Naive thymus-derived CD8-positive, alpha-beta T cell (primary cell): ENCODE results near the gene BMERB1. TPM values are rescaled to one million over a fixed set of nuclear protein-coding genes. Genes with fewer than 3 reads are reported as not detected.

Experiments
- ATAC-seq, 2 donors: fragments of 150-1000 bp; cut with Tn5 transposase in 1 of 2; sonication (Bioruptor Pico), chemical (Tn5 transposase) in 1 of 2; 1 replicate in 1 of 2; 2 replicates in 1 of 2; pipeline ENCODE4 v1.10.0; 2021; ENCODE audit warnings: mild to moderate bottlenecking in 2 of 2, moderate library complexity in 2 of 2
- POLR2A ChIA-PET: fragments of 350-600 bp; sonication (Branson Sonifier 250); formaldehyde crosslinking; loops from one replicate; lab custom pipeline; 2021; ENCODE audit warnings: antibody characterized with exemption; lab: Charles Lee
- DNase-seq, 10 donors: peaks; one replicate each; pipeline versions ENCODE4 v3.0.0 to v3.0.0-alpha.2; 2020 to 2022
- H3K27ac Mint-ChIP-seq, 10 donors: one replicate each; pipeline ENCODE4 v1.8.0; 2020 to 2022; ENCODE audit warnings: mild to moderate bottlenecking in 10 of 10, mixed read lengths in 10 of 10, moderate library complexity in 4 of 10, inconsistent platforms in 1 of 10
- H3K27me3 Mint-ChIP-seq, 5 donors: one replicate each; pipeline ENCODE4 v1.8.0; 2021 to 2022; ENCODE audit warnings: mixed read lengths in 5 of 5
- H3K36me3 Mint-ChIP-seq, 3 donors: one replicate each; pipeline ENCODE4 v1.8.0; 2020 to 2022; ENCODE audit warnings: mixed read lengths in 3 of 3, mild to moderate bottlenecking in 2 of 3, inconsistent platforms in 1 of 3
- H3K4me1 Mint-ChIP-seq, 4 donors: one replicate each; pipeline ENCODE4 v1.8.0; 2021 to 2022; ENCODE audit warnings: mixed read lengths in 4 of 4
- H3K4me3 Mint-ChIP-seq, 10 donors: one replicate each; pipeline ENCODE4 v1.8.0; 2020 to 2022; ENCODE audit warnings: mild to moderate bottlenecking in 10 of 10, mixed read lengths in 10 of 10, moderate library complexity in 6 of 10, inconsistent platforms in 1 of 10
- H3K9me3 Mint-ChIP-seq, 9 donors: one replicate each; pipeline ENCODE4 v1.8.0; 2020 to 2022; ENCODE audit warnings: mixed read lengths in 9 of 9, mild to moderate bottlenecking in 3 of 9, inconsistent platforms in 1 of 9, moderate library complexity in 1 of 9
- polyA plus RNA-seq, 3 donors: library from polyadenylated mRNA; unstranded; fragments of 300-500 nt; fragmentation: Illumina TruSeq; gene quantifications; one replicate each; pipeline ENCODE4 v1.2.3, GENCODE V29; 2021
- total RNA-seq, 8 experiments: library from RNA in 2 of 8; stranded (reverse) in 2 of 8; gene quantifications; one replicate each; pipeline ENCODE4 v1.2.3 and lab custom pipeline; 2021 to 2026

BMERB1 gene
- total and polyA plus RNA-seq, 5 experiments from 2014 or later: 1.4 to 4.6 (median 2.2) TPM

DNA sequence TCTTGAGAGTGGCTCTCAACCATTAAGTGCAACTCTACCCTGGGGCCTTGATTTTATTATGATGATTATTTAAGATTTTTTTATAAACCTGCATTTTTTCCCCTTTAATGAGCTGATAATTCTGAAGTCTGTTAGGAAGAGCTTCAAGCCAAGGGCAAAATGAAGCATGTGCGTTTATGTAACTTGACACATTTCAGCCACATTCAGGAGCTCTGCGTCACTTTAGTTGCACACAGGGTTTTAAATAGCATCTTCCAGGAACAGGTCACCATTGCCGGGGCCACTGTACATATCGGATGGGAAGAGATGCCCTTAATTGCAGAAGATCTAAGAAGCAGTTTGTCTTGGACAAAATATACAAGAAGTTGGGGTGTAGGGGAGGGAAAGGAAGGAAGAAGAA lies 89.6 kb downstream of the BMERB1 start:
- Mint-ChIP-seq H3K9me3 (peaks cover 0 to 2% (median 0%) of the 10 kb centered on the region in 9 donors), H3K27me3 (peaks cover 0 to 1% (median 0%) of the 10 kb centered on the region in 5 donors), H3K36me3 (no peaks in the 10 kb centered on the region), H3K27ac (peak overlapping the region in 2 of 10 donors; percentile 28 to 46), H3K4me1 (peaks cover 9 to 30% (median 13%) of the 10 kb centered on the region in 4 donors), H3K4me3 (no peak overlapping the region)
- ATAC-seq: no peak
- DNase-seq: no peak
- POLR2A ChIA-PET: no interaction called here

DNA sequence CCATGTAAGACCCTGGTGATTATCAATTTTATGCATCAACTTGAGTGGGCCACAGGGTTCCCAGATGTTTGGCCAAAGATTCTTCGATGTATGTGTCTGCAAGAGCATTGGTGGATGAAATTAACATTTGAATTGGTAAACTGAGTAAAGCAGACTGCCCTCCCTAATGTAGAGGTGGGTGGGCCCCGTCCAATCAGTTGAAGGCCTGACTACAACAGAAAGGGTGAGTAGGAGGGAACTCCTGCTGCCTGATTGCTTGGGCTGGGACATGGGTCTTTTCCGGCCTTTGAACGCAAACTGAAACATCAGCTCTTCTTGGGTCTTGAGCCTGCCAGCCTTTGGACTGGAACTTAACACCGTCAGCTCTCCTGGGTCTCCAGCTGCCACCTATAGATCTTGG lies 90.6 kb downstream of the BMERB1 start:
- Mint-ChIP-seq H3K27ac (peak overlapping the region in 1 of 10 donors; percentile 27), H3K27me3 (peaks cover 0 to 1% (median 0%) of the 10 kb centered on the region in 5 donors), H3K36me3 (no peaks in the 10 kb centered on the region), H3K4me3 (no peak overlapping the region), H3K4me1 (peaks cover 9 to 30% (median 13%) of the 10 kb centered on the region in 4 donors), H3K9me3 (peaks cover 0 to 2% (median 0%) of the 10 kb centered on the region in 9 donors)
- POLR2A ChIA-PET: no interaction called here
- no peak for ATAC-seq
- no peak for DNase-seq

DNA sequence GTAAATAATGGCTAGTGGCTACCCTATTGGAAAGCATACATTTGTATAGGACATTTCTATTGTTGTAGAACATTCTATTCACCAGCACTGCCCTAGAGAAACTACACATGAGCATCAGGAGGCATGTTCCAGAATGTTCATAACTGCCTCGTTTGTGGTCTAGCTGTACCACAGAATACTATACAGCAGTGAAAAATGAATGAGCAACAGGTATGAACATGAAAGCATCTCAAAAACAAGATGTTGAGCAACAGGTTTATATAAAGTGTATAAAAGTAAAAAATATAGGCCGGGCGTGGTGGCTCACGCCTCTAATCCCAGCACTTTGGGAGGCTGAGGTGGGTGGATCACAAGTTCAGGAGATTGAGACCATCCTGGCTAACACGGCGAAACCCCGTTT lies 91.7 kb downstream of the BMERB1 start:
- ATAC-seq: no peak
- POLR2A ChIA-PET: no interaction called here
- no peak overlapping the region for H3K4me3 Mint-ChIP-seq
- no peak for DNase-seq
- peaks cover 0 to 2% (median 0%) of the 10 kb centered on the region in 9 donors for H3K9me3 Mint-ChIP-seq
- peaks cover 9 to 23% (median 13%) of the 10 kb centered on the region in 4 donors for H3K4me1 Mint-ChIP-seq
- peaks cover 0 to 1% (median 0%) of the 10 kb centered on the region in 5 donors for H3K27me3 Mint-ChIP-seq
- no peaks in the 10 kb centered on the region for H3K36me3 Mint-ChIP-seq
- no peak overlapping the region for H3K27ac Mint-ChIP-seq

DNA sequence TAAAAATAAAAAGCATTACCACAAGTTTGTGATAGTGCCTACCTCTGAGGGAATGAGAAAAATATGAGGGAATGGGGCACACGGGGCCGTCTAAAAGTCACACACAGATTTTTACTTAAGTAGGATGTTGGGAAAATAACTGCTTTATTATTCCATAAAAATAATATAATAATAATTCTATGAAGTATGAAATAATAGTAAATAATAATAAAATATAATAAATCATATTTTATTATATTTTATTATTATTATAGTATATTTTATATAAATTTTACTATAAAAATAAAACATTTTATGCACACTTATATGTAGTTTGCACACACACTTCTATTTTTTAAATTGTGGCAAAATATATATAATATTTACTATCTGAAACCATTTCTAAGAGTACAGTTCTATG lies 92.3 kb downstream of the BMERB1 start:
- Mint-ChIP-seq H3K36me3 (no peaks in the 10 kb centered on the region), H3K9me3 (peaks cover 0 to 2% (median 0%) of the 10 kb centered on the region in 9 donors), H3K27ac (no peak overlapping the region), H3K4me3 (no peak overlapping the region), H3K4me1 (peaks cover 8 to 18% (median 13%) of the 10 kb centered on the region in 4 donors), H3K27me3 (peaks cover 0 to 1% (median 0%) of the 10 kb centered on the region in 5 donors)
- DNase-seq: no peak
- ATAC-seq: no peak
- POLR2A ChIA-PET: no interaction called here

GRCh38 chr16:15529673-15530072 lies 95.3 kb downstream of the BMERB1 start:
- Mint-ChIP-seq H3K9me3 (peaks cover 0 to 2% (median 0%) of the 10 kb centered on the region in 9 donors), H3K4me1 (no peaks in the 10 kb centered on the region), H3K36me3 (no peaks in the 10 kb centered on the region), H3K27me3 (peaks cover 0 to 1% (median 0%) of the 10 kb centered on the region in 5 donors), H3K27ac (no peak overlapping the region), H3K4me3 (no peak overlapping the region)
- no peak for ATAC-seq
- POLR2A ChIA-PET: no interaction called here
- no peak for DNase-seq

GRCh38 chr16:15530085-15530484 lies 95.7 kb downstream of the BMERB1 start:
- peaks cover 0 to 2% (median 0%) of the 10 kb centered on the region in 9 donors for H3K9me3 Mint-ChIP-seq
- ATAC-seq: no peak
- H3K4me3 Mint-ChIP-seq: no peak overlapping the region
- no peak for DNase-seq
- no peaks in the 10 kb centered on the region for H3K36me3 Mint-ChIP-seq
- no peak overlapping the region for H3K27ac Mint-ChIP-seq
- H3K4me1 Mint-ChIP-seq: no peaks in the 10 kb centered on the region
- POLR2A ChIA-PET: no interaction called here
- peaks cover 0 to 1% (median 0%) of the 10 kb centered on the region in 5 donors for H3K27me3 Mint-ChIP-seq

DNA sequence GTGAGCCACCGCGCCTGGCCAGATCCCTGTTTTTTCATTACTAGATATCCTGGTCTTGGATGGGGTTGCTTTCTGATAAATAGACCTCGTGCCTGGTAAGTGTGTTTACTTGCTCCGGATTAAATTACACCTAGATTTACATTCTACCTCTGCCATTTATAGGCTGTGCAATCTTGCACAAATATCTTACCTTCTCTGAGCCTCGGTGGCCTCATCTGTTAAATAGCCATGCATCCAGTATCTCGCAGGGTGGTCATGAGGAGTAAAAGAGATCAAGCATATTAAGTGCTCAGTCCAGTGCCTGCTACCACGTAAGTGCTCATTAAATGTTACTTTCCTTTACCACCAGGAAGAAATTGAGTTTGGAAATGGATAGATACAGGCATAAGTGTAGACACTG lies 98.4 kb downstream of the BMERB1 start:
- POLR2A ChIA-PET: no interaction called here
- H3K27ac Mint-ChIP-seq: no peak overlapping the region
- H3K4me1 Mint-ChIP-seq: no peaks in the 10 kb centered on the region
- H3K36me3 Mint-ChIP-seq: no peaks in the 10 kb centered on the region
- ATAC-seq (no peak), DNase-seq (no peak)
- H3K4me3 Mint-ChIP-seq: no peak overlapping the region
- H3K9me3 Mint-ChIP-seq: no peaks in the 10 kb centered on the region
- H3K27me3 Mint-ChIP-seq: no peaks in the 10 kb centered on the region

DNA sequence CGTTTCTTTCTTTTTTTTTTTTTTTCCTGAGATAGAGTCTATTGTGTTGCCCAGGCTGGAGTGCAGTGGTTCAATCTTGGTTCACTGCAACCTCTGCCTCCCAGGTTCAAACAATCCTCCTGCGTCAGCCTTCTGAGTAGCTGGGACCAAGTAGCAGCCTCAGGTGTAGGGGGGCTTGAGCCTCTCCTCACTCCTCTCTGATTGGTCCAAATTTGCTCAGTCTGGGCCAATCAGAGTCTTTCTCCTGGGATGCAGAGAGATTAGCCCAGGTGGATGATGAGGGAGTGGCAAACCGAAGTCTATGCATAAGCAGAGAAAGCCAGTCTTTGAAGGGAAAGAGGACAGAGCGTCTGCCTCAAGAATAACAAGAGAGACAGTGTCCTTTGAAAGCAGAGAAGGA lies 99.0 kb downstream of the BMERB1 start:
- no peaks in the 10 kb centered on the region for H3K9me3 Mint-ChIP-seq
- ATAC-seq: no peak
- H3K27ac Mint-ChIP-seq: no peak overlapping the region
- POLR2A ChIA-PET: no interaction called here
- H3K27me3 Mint-ChIP-seq: no peaks in the 10 kb centered on the region
- no peak overlapping the region for H3K4me3 Mint-ChIP-seq
- no peaks in the 10 kb centered on the region for H3K36me3 Mint-ChIP-seq
- no peaks in the 10 kb centered on the region for H3K4me1 Mint-ChIP-seq
- no peak for DNase-seq

GRCh38 chr16:15535772-15536171 lies 101.4 kb downstream of the BMERB1 start:
- Mint-ChIP-seq H3K27me3 (no peaks in the 10 kb centered on the region), H3K4me3 (no peak overlapping the region), H3K36me3 (no peaks in the 10 kb centered on the region), H3K4me1 (no peaks in the 10 kb centered on the region), H3K27ac (peak overlapping the region in 1 of 10 donors; percentile 64), H3K9me3 (no peaks in the 10 kb centered on the region)
- POLR2A ChIA-PET: no interaction called here
- DNase-seq (no peak), ATAC-seq (no peak)

- H3K4me3 Mint-ChIP-seq: no peak overlapping the region
- peaks cover 0 to 2% (median 0%) of the 10 kb centered on the region in 9 donors for H3K9me3 Mint-ChIP-seq
- no peaks in the 10 kb centered on the region for H3K4me1 Mint-ChIP-seq
- H3K36me3 Mint-ChIP-seq: no peaks in the 10 kb centered on the region
- DNase-seq (no peak), ATAC-seq (no peak)
- peak overlapping the region in 1 of 10 donors; percentile 10 for H3K27ac Mint-ChIP-seq
- no peaks in the 10 kb centered on the region for H3K27me3 Mint-ChIP-seq
- POLR2A ChIA-PET: no interaction called here
These were observed 102.5 kb downstream of the BMERB1 start for GRCh38 chr16:15536843-15537242.

DNA sequence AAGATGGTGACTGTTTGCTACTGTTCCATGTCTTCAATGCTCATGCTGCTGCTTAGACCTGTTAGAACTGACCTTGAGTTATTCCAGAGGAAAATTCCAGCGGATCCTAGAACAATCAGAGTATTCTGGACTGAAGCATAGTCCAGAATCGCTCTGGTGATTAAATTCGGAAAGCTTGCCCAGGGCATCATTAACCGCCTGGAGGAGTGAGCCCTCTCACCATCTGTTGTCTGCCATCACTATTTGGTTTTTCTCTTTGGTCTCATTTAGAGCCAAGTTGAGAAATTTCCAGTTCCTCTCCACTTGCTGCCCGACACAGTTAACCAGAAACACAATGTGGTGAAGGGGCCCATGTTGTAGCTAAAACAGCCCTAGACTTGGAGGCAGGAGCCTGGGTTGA lies 104.1 kb downstream of the BMERB1 start:
- Mint-ChIP-seq H3K27ac (no peak overlapping the region), H3K4me1 (peaks cover 0 to 3% (median 0%) of the 10 kb centered on the region in 4 donors), H3K4me3 (no peak overlapping the region), H3K9me3 (peaks cover 0 to 3% (median 0%) of the 10 kb centered on the region in 9 donors), H3K27me3 (no peaks in the 10 kb centered on the region), H3K36me3 (peaks cover 0 to 5% (median 0%) of the 10 kb centered on the region in 3 donors)
- POLR2A ChIA-PET: no interaction called here
- no peak for DNase-seq
- ATAC-seq: no peak

DNA sequence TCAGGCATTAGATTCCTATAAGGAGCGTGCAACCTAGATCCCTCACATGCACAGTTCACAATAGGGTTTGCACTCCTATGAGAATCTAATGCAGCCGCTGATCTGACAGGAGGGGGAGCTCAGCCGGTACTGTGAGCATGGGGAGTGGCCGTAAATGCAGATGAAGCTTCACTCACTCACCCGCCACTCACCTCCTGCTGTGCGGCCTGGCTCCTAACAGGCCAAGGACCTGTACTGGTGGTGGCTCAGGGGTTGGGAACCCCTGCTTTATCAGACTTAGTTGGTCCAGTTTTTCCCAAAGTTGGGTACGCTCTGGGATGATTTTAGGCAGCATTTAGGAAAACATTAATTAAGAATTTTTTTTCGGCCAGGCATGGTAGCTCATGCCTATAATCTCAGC lies 104.8 kb downstream of the BMERB1 start:
- H3K27ac Mint-ChIP-seq: no peak overlapping the region

GRCh38 chr16:15542261-15542660 lies 107.9 kb downstream of the BMERB1 start:
- DNase-seq: no peak
- ATAC-seq: no peak
- Mint-ChIP-seq H3K36me3 (peaks cover 0 to 5% (median 0%) of the 10 kb centered on the region in 3 donors), H3K27ac (peak overlapping the region in 1 of 10 donors; percentile 20), H3K4me1 (peaks cover 0 to 3% (median 0%) of the 10 kb centered on the region in 4 donors), H3K4me3 (no peak overlapping the region), H3K9me3 (peaks cover 0 to 3% (median 0%) of the 10 kb centered on the region in 9 donors), H3K27me3 (no peaks in the 10 kb centered on the region)
- POLR2A ChIA-PET: interaction anchor here (1.4 kb wide), 1 partner anchor 48 kb away, joined by 5 read pairs; no protein-coding TSS in a partner anchor

More for the DNA sequence above, 104.8 kb downstream of the BMERB1 start:
- POLR2A ChIA-PET: no interaction called here
- no peaks in the 10 kb centered on the region for H3K27me3 Mint-ChIP-seq
- H3K4me3 Mint-ChIP-seq: peak overlapping the region in 1 of 10 donors; percentile 56
- ATAC-seq (no peak), DNase-seq (no peak)
- peaks cover 0 to 5% (median 0%) of the 10 kb centered on the region in 3 donors for H3K36me3 Mint-ChIP-seq
- H3K9me3 Mint-ChIP-seq: peaks cover 0 to 3% (median 0%) of the 10 kb centered on the region in 9 donors
- H3K4me1 Mint-ChIP-seq: peaks cover 0 to 3% (median 0%) of the 10 kb centered on the region in 4 donors
